ENCODE data around the gene PLD6. TPM values are rescaled to one million over a fixed set of nuclear protein-coding genes. Genes with fewer than 3 reads are reported as not detected.
"Not testable (repeated sequence)": the region's sequence is repeated elsewhere in the genome, so short reads cannot be mapped to it uniquely, and the experiment has no call there.

PLD6 gene
- total RNA-seq, 1 experiment from 2014 or later = 15.5 TPM

GRCh38 chr17:17200311-17200710 lies 5.8 kb downstream of the PLD6 start:
- H3K36me3 ChIP-seq (ENCODE audit: insufficient read depth, low read length, poor library complexity, severe bottlenecking) = peaks cover 15% of the 10 kb centered on the region
- intact Hi-C loops (cut with micrococcal nuclease; ENCODE audit: unreplicated experiment) = no loop called here
- no peaks in the 10 kb centered on the region for H3K9me3 ChIP-seq (ENCODE audit: low read depth, low read length, poor library complexity, severe bottlenecking)
- no peak for DNase-seq (ENCODE audit: low spot score)
- no peaks in the 10 kb centered on the region for H3K27me3 ChIP-seq (replicated peaks; ENCODE audit: insufficient read depth, low read depth, low read length, poor library complexity)
- peaks cover 9% of the 10 kb centered on the region for H3K4me1 ChIP-seq (ENCODE audit: insufficient read depth, low read length, poor library complexity, severe bottlenecking)
- no peak overlapping the region for H3K4me3 ChIP-seq (ENCODE audit: low read depth, low read length, poor library complexity, severe bottlenecking)
- CTCF ChIA-PET = interaction anchor here (1.6 kb wide), 1 partner anchor 58 kb away, joined by 4 read pairs; no protein-coding TSS in a partner anchor
- POLR2A ChIA-PET (ENCODE audit: low non-redundant PET) = interaction anchor here (0.9 kb wide), 1 partner anchor 144 kb away, joined by 6 read pairs; no protein-coding TSS in a partner anchor
- no peak for TF ChIP-seq EZH2 (IDR thresholded peaks at IDR 0.05; ENCODE audit: borderline replicate concordance, low read depth, low read length, poor library complexity, severe bottlenecking)
- TF ChIP-seq, protein P1, sequence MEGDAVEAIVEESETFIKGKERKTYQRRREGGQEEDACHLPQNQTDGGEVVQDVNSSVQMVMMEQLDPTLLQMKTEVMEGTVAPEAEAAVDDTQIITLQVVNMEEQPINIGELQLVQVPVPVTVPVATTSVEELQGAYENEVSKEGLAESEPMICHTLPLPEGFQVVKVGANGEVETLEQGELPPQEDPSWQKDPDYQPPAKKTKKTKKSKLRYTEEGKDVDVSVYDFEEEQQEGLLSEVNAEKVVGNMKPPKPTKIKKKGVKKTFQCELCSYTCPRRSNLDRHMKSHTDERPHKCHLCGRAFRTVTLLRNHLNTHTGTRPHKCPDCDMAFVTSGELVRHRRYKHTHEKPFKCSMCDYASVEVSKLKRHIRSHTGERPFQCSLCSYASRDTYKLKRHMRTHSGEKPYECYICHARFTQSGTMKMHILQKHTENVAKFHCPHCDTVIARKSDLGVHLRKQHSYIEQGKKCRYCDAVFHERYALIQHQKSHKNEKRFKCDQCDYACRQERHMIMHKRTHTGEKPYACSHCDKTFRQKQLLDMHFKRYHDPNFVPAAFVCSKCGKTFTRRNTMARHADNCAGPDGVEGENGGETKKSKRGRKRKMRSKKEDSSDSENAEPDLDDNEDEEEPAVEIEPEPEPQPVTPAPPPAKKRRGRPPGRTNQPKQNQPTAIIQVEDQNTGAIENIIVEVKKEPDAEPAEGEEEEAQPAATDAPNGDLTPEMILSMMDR (conservative IDR thresholded peaks at IDR 0.05; ENCODE audit: low read depth, low read length) = no peak
- no TSS peak for BruUV-seq (replicated peaks)
- no peak overlapping the region for H3K27ac ChIP-seq (ENCODE audit: low read depth, low read length, poor library complexity, severe bottlenecking)

DNA sequence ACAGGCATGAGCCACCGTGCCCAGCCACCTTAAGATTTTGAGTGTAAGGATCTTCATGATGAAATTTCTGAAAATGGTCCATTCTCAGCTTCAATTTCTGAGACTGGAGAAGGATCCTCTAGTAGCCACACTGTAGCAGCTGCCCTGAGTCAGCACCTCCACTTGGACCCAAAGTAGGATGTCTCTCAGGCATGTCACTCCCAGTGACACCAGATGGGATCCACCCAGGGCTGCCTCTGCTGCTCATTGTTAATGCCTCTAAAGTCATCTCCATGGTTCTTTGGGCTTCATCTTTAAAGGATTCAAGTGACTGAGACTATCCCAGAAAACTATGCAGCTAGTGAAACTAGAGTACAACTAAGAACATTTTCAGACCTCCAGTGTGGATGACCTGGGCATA lies 7.9 kb downstream of the PLD6 start:
- H3K27ac ChIP-seq (ENCODE audit: low read depth, low read length, poor library complexity, severe bottlenecking) = no peak overlapping the region
- H3K4me1 ChIP-seq (ENCODE audit: insufficient read depth, low read length, poor library complexity, severe bottlenecking) = no peaks in the 10 kb centered on the region
- POLR2A ChIA-PET (ENCODE audit: low non-redundant PET) = no interaction called here
- TF ChIP-seq EZH2 (IDR thresholded peaks at IDR 0.05; ENCODE audit: borderline replicate concordance, low read depth, low read length, poor library complexity, severe bottlenecking) = no peak
- TF ChIP-seq, protein P1 (conservative IDR thresholded peaks at IDR 0.05; ENCODE audit: low read depth, low read length) = no peak
- H3K27me3 ChIP-seq (replicated peaks; ENCODE audit: insufficient read depth, low read depth, low read length, poor library complexity) = no peaks in the 10 kb centered on the region
- intact Hi-C loops (cut with micrococcal nuclease; ENCODE audit: unreplicated experiment) = no loop called here
- peaks cover 15% of the 10 kb centered on the region for H3K36me3 ChIP-seq (ENCODE audit: insufficient read depth, low read length, poor library complexity, severe bottlenecking)
- CTCF ChIA-PET = no interaction called here
- BruUV-seq (replicated peaks) = no TSS peak
- no peaks in the 10 kb centered on the region for H3K9me3 ChIP-seq (ENCODE audit: low read depth, low read length, poor library complexity, severe bottlenecking)
- DNase-seq (ENCODE audit: low spot score) = no peak
- no peak overlapping the region for H3K4me3 ChIP-seq (ENCODE audit: low read depth, low read length, poor library complexity, severe bottlenecking)

GRCh38 chr17:17196776-17197175 lies 9.4 kb downstream of the PLD6 start:
- no peaks in the 10 kb centered on the region for H3K4me1 ChIP-seq (ENCODE audit: insufficient read depth, low read length, poor library complexity, severe bottlenecking)
- H3K4me3 ChIP-seq (ENCODE audit: low read depth, low read length, poor library complexity, severe bottlenecking) = no peak overlapping the region
- DNase-seq (ENCODE audit: low spot score) = no peak
- H3K36me3 ChIP-seq (ENCODE audit: insufficient read depth, low read length, poor library complexity, severe bottlenecking) = peaks cover 7% of the 10 kb centered on the region
- TSS peak; percentile 15 for BruUV-seq (replicated peaks)
- ChIA-PET POLR2A (ENCODE audit: low non-redundant PET) (no interaction called here), CTCF (no interaction called here)
- H3K27ac ChIP-seq (ENCODE audit: low read depth, low read length, poor library complexity, severe bottlenecking) = no peak overlapping the region
- no peak for TF ChIP-seq EZH2 (IDR thresholded peaks at IDR 0.05; ENCODE audit: borderline replicate concordance, low read depth, low read length, poor library complexity, severe bottlenecking)
- TF ChIP-seq, protein P1 (conservative IDR thresholded peaks at IDR 0.05; ENCODE audit: low read depth, low read length) = no peak
- H3K9me3 ChIP-seq (ENCODE audit: low read depth, low read length, poor library complexity, severe bottlenecking) = no peaks in the 10 kb centered on the region
- intact Hi-C loops (cut with micrococcal nuclease; ENCODE audit: unreplicated experiment) = no loop called here
- H3K27me3 ChIP-seq (replicated peaks; ENCODE audit: insufficient read depth, low read depth, low read length, poor library complexity) = no peaks in the 10 kb centered on the region

- H3K27me3 ChIP-seq (replicated peaks; ENCODE audit: insufficient read depth, low read depth, low read length, poor library complexity); H3K4me3 ChIP-seq (ENCODE audit: low read depth, low read length, poor library complexity, severe bottlenecking); POLR2A ChIA-PET (ENCODE audit: low non-redundant PET); H3K9me3 ChIP-seq (ENCODE audit: low read depth, low read length, poor library complexity, severe bottlenecking); BruUV-seq (replicated peaks); intact Hi-C loops (cut with micrococcal nuclease; ENCODE audit: unreplicated experiment); DNase-seq (ENCODE audit: low spot score); H3K27ac ChIP-seq (ENCODE audit: low read depth, low read length, poor library complexity, severe bottlenecking); H3K36me3 ChIP-seq (ENCODE audit: insufficient read depth, low read length, poor library complexity, severe bottlenecking); H3K4me1 ChIP-seq (ENCODE audit: insufficient read depth, low read length, poor library complexity, severe bottlenecking); CTCF ChIA-PET: not testable (repeated sequence)
Measured at GRCh38 chr17:17195466-17195865, 10.7 kb downstream of the PLD6 start.
